ENCODE data around the gene COPE.

COPE gene

DNA sequence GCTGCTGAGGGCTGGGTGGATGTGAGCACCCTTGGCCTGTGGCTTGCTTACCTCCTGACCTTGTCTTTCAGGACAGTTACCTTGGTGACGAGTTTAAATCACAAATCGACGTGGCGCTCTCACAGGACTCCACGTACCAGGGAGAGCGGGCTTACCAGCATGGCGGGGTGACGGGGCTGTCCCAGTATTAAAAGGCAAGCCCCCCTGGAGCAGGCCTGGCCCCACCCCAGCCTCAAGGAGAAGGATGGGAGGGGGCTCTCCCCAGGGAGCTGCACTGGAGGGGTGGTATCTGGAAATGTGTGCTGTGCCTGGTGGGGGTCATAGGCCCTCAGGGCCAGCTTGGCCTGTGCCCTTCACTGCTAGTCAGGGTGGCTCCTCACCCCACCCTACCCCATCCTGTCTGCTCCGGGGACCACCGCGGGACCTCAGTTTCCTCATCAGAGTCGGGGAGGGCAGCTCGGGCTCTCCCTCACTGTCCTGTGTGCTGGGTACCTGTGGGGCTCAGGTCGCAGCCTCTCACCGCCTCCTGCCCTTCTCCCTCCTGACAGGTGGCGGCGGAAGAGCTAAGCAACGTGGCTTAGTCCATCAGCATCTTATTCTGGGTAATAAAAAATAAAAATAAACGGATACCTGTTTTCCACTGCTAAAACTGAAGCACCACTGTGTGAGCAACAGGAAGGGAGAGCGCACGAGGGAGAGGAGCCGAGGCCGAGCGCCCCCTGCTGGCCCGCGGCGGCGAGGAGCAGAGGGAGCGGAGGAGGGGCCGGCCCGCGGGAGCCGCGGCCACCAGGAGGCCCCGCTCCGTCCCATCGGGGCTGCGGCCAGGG lies 53.0 kb downstream of the COPE start:
- H3K4me3 ChIP-seq (replicated peaks; ENCODE audit: low read depth, low read length) = no peak overlapping the region
- DNase-seq (ENCODE audit: extremely low read depth, low read depth) = no peak
- TF ChIP-seq, protein P1, sequence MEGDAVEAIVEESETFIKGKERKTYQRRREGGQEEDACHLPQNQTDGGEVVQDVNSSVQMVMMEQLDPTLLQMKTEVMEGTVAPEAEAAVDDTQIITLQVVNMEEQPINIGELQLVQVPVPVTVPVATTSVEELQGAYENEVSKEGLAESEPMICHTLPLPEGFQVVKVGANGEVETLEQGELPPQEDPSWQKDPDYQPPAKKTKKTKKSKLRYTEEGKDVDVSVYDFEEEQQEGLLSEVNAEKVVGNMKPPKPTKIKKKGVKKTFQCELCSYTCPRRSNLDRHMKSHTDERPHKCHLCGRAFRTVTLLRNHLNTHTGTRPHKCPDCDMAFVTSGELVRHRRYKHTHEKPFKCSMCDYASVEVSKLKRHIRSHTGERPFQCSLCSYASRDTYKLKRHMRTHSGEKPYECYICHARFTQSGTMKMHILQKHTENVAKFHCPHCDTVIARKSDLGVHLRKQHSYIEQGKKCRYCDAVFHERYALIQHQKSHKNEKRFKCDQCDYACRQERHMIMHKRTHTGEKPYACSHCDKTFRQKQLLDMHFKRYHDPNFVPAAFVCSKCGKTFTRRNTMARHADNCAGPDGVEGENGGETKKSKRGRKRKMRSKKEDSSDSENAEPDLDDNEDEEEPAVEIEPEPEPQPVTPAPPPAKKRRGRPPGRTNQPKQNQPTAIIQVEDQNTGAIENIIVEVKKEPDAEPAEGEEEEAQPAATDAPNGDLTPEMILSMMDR (IDR thresholded peaks at IDR 0.05; ENCODE audit: low read depth, low read length, missing control alignments) = peak; percentile 97

DNA sequence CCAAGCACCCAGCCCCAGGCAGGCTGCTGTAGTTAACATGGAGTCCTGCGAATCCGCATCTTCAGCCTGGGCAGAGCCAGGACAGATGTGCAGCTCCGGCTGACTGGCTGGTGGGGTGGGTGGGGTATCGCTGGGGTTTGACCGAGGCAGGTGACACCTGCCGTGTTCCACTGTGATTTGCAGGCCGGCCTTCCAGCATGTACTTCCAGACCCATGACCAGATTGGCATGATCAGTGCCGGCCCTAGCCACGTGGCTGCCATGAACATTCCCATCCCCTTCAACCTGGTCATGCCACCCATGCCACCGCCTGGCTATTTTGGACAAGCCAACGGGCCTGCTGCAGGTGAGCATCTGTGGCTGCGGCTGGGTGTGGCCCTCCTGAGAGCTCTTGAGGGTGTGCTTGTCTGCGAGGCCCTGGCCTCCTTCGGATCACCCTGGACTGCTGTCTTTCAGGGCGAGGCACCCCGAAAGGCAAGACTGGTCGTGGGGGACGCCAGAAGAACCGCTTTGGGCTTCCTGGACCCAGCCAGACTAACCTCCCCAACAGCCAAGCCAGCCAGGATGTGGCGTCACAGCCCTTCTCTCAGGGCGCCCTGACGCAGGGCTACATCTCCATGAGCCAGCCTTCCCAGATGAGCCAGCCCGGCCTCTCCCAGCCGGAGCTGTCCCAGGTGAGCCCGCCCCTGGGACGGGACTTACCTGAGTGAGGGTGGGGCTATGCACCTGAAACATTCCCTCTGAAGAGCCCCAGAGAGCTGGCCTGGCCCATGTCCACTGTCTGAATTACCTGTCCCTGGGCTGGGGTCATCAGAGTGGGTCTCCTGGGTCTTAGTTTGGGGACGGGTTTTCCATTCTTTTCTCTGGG lies 53.8 kb downstream of the COPE start:
- TF ChIP-seq, protein P1 (IDR thresholded peaks at IDR 0.05; ENCODE audit: low read depth, low read length, missing control alignments) = no peak
- no peak overlapping the region for H3K4me3 ChIP-seq (replicated peaks; ENCODE audit: low read depth, low read length)
- no peak for DNase-seq (ENCODE audit: extremely low read depth, low read depth)

DNA sequence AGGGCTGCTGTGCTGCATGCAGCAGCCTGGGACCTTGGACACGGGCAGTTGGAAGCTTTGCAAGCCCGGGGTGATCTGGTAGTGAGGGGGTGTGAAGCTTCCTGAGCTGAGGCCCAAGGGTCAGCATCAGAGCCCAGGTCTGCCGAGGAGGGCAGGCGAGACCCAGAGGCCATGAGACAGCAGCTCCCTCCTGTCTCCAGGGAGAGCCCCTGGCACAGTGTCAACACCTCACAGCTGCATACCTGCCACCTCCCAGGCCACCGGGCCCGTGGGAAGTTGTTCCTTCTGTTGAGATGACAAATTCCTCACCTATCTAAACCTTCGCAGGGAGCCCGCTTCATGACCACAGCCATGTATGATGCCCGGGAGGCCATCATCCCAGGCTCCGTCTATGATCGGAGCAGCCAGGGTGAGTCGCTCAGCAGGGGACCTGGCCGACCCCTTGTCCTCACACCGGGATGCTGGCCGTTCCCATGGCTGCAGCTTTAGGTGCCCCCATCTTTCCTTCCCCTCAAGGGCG lies 55.3 kb downstream of the COPE start:
- no peak for DNase-seq (ENCODE audit: extremely low read depth, low read depth)
- H3K4me3 ChIP-seq (replicated peaks; ENCODE audit: low read depth, low read length) = no peak overlapping the region
- TF ChIP-seq, protein P1 (IDR thresholded peaks at IDR 0.05; ENCODE audit: low read depth, low read length, missing control alignments) = no peak

DNA sequence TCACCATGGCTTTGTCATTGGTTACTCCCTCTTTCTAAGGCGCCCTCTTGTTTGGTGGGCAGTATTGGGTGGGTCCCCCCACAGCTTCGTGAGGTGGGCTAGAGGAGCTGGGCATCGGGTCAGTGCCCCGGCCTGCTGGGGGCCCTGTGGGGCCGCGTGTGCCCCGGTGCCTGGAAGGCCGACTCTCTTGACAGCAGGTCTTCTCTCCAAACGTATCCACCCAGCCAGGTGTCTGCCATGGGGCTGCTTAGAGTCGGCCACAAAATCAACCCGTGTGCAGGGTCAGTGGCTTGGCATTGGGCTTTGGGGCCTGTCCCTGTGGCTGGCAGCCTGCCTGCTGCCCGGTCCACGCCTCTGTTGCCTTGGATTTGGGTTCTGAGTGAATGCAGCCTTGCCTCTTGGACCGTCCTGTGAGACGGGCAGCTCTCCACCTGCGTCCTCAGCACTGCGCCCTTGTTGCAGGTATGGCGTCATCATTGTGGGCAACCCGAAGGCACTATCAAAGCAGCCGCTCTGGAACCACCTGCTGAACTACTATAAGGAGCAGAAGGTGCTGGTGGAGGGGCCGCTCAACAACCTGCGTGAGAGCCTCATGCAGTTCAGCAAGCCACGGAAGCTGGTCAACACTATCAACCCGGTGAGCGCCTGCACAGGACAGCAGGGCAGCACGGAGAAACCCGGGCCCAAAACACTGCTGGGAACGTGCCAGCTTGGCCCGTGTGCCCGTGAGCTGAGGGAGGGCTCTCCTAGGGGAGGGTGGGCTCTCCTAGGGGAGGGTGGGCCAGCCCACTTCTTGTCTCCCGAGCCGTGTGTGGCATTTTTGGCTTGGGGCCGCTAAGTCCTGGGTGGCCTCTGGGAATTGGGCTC lies 56.0 kb downstream of the COPE start:
- TF ChIP-seq, protein P1 (IDR thresholded peaks at IDR 0.05; ENCODE audit: low read depth, low read length, missing control alignments) = no peak
- no peak for DNase-seq (ENCODE audit: extremely low read depth, low read depth)
- no peak overlapping the region for H3K4me3 ChIP-seq (replicated peaks; ENCODE audit: low read depth, low read length)

DNA sequence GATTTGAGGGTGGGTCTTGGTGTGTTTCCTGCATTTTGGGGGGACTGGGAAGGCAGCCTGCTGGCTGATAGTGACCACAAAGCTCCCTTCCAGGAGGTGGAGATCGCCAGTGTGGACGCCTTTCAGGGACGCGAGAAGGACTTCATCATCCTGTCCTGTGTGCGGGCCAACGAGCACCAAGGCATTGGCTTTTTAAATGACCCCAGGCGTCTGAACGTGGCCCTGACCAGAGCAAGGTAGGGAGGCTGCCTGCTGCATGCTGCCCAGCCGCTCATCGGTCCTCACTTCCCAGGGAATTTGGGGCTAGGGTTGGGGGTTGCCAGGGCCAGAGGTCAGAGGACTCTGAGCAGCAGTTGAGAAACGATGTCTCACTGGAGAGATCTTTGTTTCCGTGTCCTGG lies 57.3 kb downstream of the COPE start:
- TF ChIP-seq, protein P1 (IDR thresholded peaks at IDR 0.05; ENCODE audit: low read depth, low read length, missing control alignments) = no peak
- DNase-seq (ENCODE audit: extremely low read depth, low read depth) = no peak
- no peak overlapping the region for H3K4me3 ChIP-seq (replicated peaks; ENCODE audit: low read depth, low read length)

DNA sequence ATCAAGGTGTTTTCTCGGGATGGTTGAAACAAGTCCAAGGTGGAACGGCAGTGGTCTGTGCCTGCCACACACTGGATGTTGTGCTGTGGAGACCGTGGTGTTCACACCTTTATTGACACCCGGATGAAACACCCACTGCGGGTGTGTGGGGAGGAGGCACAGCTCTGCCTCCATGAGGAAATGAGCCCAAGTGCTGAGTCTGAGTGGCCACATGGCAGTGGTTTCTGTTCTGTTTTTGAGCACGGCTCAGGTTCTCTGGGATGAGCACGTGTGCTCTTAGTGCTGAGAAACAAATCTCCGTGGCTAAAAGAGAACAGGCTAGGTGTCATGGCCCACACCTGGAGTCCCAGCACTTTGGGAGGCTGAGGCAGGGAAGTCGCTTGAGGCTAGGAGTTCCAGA lies 58.0 kb downstream of the COPE start:
- DNase-seq (ENCODE audit: extremely low read depth, low read depth) = no peak
- TF ChIP-seq, protein P1 (IDR thresholded peaks at IDR 0.05; ENCODE audit: low read depth, low read length, missing control alignments) = no peak
- no peak overlapping the region for H3K4me3 ChIP-seq (replicated peaks; ENCODE audit: low read depth, low read length)

Measured in HFF-Myc (cell line).